NCI-H146 (cell line): ENCODE data around the gene C2orf81.

Experiments
- DNase-seq: peaks from one replicate; lab custom pipeline; 2025; lab: John Stamatoyannopoulos, UW

The C2orf81 gene

GRCh38 chr2:74390606-74391005 is 30.8 kb downstream of the C2orf81 start:
- peak; percentile 34 for DNase-seq

GRCh38 chr2:74387346-74387745 is 34.1 kb downstream of the C2orf81 start:
- DNase-seq, result no peak

DNA sequence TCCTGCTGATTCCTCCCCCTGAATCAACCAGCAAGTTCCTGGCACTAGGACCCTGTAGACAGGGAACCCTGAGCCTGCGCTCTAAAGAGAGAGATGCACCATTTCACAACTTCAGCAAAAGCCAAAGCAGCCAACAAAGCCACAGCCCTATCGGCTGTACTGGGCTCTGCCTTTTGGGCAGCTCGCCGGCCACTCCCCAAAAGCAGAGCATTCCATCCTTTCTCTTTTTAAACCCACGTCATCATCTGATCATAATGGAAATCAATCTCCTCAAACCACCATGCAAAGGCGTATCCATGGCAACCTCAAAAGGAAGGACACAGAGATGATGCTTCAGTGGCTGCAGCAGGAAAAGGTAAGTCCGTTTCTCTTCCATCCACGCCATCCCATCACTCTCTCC is 36.0 kb downstream of the C2orf81 start:
- no peak for DNase-seq

DNA sequence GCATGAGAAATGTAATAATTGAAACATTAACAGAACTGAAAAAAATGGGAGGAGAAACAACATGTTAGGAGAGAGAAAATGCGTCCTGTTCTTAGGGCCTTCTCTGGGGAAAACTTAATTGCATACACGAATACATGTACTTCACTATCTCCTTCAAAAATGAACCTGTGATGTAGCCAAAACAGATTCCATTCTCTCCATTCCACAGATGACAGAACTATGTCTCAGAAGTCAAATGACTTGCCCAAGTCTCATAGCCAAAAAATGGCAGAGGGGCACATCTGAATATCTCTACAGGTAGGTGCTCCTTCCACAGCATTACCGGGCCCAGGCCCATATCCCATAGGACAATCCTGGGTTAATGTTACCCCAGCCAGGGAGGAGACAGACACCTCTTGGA is 37.4 kb downstream of the C2orf81 start:
- no peak for DNase-seq

DNA sequence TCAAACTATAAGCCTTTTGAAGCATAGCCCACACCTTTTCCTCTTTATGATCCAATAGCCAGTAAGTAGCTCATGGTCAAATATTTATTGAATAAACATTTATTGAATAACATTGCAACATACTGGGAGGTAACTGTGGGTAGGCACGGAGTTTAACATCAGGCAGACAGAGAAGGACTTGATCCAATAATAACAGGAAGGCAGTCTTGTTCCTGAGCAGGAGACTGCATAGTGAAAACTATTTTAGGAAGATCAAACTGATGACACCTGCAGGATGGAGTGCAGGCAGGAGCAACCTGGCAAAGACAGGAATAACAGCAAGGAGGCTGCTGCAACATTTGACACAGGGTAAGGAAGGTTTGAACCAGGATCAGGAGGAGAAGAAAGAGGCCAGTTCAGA is 38.2 kb downstream of the C2orf81 start:
- no peak for DNase-seq

- no peak for DNase-seq
These were observed 39.7 kb downstream of the C2orf81 start for GRCh38 chr2:74381751-74382150.

DNA sequence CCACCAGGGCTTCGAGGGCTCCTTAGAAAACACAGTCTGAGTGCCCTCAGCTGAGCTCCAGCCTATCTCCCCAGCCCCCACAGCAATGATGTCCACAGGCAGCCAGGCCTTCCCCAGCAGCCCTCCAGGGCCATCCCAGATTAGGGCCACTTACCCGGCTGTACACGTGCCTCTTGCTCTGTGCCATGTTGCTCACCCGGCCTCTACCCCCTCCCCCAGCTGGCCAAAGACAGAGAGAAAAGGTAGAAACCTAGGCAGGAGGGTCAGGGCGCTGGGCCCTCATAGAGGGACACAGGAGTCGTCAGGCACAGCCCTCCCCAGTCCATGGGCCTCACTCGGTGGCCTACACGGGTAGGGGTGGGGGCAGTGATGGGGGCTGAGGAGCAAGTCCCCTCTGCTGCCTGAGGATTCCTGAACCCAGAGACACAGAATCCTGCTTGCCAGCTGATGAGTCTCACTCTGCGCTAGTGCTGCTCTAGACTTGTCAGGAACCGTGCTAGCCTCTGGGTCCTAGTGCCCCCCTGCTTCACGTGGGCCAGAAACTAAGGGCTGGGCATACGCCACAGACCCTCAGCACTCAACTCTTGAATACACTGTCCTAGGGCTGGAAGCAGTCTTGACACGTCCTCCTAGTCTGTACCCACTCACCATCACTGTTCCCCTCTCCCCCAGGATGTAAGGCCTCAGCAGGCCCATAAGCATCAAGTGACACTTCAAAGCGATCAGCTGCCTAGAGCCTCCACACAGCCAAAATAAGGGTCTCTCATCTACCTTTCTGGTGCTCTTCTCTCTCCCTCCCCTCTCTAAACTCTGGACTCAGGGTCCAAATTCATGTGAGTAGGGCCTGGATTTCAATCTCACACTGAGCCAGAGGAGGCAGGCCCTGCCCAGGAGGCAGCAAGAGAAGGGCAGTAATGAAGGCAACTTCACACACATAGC is 41.3 kb downstream of the C2orf81 start, which contains the start of gene DCTN1:
Gene DCTN1, minus strand, starts transcription at position 461 of the 939 bp plus-strand sequence. Its CDS starts 274 bp downstream, at position 187.
- no peak for DNase-seq

DNA sequence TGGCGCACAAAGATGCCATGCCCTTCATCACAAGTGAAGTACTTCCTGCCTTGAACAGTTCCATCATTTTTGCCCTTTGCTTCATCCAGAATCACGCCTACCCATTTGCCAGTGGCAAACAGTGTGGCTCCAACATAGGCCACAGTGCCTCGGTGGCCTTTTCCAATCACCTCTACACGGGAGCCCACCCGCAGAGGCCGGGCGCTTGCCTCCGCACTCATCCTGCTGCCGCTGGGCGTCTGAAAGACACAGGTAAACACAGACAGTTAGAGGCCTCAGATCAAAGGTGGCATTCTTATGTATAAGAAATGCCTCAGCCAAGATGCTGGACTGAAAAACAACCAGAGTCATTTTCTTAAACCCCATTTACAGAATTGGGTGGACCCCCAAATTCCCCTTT is 43.4 kb downstream of the C2orf81 start:
- no peak for DNase-seq

- DNase-seq, result no peak
These were observed 45.6 kb downstream of the C2orf81 start for GRCh38 chr2:74375838-74376237.

DNA sequence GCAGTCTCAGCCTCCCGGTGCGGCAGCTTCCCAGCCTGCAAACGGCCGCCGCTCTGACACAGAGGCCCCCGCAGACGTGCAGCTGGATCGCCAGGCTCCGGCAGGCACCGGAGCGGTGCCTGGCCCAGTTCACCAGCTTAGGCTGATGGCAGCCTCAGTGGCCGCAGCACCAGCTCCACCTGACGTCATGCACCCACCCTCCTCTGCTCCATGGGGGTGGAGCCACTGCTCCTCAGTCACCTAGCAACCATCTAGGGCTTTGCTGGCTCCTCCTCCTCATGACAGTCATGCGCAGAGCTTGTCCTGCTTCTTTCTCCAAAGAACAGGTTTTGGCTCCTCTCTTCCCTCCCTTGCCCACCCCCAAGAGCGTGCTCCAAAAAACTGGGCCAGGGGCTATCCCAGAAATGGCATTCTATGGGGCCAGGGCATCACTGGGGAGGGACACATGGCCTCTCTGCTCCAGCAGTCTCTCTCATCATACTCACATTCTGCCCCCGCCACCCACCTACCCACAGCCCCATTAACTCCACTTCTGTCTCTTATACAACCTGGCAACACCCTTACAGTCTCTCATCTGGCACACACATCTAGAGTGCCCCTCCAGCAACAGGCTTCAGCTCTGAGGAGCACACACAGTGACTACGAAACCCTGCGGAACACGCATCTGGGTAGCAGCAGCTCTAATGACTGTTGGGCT is 46.8 kb downstream of the C2orf81 start:
- DNase-seq, result peak; percentile 32

DNA sequence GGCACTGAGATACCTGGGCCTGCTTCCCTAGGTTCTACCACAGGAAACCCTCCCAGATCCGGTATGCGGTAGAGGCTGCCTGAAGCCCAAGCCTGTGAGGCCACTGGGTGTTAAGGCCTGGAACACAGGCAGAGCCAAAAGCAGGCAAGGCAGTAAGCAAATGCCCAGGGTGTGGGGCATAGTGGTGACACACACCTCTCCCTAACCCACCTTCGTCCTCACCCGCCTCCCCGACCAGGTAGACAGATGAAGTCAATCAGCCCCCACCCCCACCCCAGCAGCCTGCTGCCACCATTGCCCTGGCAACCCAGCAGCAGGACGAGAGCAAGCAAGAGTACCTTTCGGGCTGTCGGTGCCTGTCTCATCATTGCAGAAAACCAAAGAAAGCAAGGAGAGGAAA is 47.4 kb downstream of the C2orf81 start:
- no peak for DNase-seq

- no peak for DNase-seq
These were observed 48.2 kb downstream of the C2orf81 start for GRCh38 chr2:74373221-74373676.

- DNase-seq, result no peak
These were observed 48.7 kb downstream of the C2orf81 start for GRCh38 chr2:74372674-74373073.

DNA sequence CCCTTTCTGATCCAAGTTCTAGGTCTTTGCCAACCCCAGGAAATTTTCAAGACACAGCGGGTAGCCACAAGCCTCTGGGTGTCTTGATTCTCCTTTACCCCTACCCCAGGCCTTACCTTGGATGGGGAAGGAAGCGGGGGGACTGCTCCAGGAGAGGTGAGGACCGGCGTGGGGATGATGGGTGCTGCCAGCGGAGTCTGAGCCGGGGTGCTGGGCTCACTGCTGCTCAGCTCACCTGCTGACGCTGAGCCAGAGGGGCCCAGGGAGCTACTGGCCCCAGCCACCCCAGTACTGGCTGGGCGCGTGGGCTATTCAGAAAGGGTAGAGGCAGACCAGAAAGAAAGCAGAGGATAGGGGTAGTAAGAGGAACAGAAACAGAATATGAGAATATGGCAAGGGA is 50.0 kb downstream of the C2orf81 start:
- no peak for DNase-seq

- no peak for DNase-seq
These were observed 51.4 kb downstream of the C2orf81 start for GRCh38 chr2:74369976-74370375.

- no peak for DNase-seq
These were observed 52.9 kb downstream of the C2orf81 start for GRCh38 chr2:74368499-74368898.

GRCh38 chr2:74367789-74368188 is 53.6 kb downstream of the C2orf81 start:
- no peak for DNase-seq

DNA sequence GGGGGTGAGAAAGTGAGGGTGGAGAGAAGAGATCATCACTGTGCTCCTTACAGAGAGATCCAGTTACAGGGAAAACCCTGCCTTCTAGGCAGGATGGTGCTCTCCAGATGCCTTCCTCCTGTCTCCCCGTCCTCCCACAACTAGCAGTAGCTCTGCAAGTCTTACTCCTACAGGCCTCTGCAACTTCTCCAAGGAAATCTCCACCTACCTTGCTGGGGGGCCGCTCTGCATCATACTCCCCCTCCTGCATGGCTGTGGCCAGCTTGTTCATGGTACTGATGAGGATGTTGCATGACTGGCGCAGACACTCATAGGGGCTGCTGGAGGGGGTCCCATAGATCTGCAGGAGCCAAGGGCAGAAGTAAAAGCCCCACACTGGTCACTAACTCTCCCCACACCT is 55.4 kb downstream of the C2orf81 start:
- no peak for DNase-seq

DNA sequence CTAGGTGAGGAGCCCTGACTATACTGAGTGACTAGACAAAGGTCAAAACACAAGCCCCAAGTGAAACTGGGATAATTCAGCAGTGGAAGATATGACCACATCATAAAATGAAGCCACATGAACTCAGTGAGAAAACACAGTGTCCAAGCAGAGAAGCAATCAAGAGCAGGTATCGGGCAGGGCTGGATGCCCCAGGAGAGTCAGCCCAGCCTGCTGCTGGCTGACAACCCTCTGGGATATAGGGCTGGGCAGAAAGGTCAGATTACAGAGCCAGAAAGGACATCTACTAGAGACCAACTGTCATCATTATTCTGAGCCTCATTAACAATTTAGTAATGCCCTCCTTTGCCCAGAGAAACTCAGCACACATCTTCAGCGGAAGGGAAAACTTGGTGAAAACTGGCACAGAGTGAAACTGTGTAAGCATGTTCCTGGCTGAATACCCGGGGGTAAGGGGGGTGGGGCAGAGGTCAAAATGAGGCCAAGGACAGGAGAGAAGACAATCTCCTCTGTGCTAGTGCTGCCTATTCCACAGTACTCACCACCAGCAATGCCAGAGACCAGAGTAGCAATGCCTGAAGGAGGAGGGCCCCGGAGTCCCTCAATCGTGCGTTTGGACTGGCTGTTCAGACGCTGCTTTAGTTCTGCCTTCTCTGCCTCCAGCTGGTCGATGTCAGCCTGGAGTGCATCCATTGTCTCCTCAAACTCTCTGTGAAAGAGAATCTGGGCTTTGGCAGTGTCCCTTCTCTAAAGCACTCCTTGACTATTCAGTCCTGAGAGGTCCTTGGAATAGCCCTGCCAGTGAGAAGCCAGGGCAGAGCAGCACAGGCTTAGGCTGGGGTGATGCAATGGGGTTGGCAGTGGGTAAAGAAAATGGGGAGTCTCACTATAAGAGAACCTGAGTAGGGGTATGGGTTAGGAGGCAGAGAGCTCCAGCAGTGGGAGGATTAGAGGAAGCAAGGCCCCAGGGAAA is 56.6 kb downstream of the C2orf81 start:
- no peak for DNase-seq
